K562 (cell line): ENCODE data around the gene GFOD1. TPM values are rescaled to one million over a fixed set of nuclear protein-coding genes. Genes with fewer than 3 reads are reported as not detected.

Experiments
- AFF4 ChIP-seq: sonication (generic); formaldehyde crosslinking; IDR thresholded peaks from 2 replicates; pipeline ENCODE4 v1.8.0; 2023; ENCODE audit warnings: mild to moderate bottlenecking, missing genetic modification reagents
- ARID3B ChIP-seq: fragments of 250-450 bp; sonication (Bioruptor Pico); IDR thresholded peaks from 2 replicates; pipeline ENCODE4 v1.4.0; 2020; ENCODE audit warnings: borderline replicate concordance
- CAMTA2 ChIP-seq: fragments of 250-450 bp; sonication (Bioruptor Pico); conservative IDR thresholded peaks from 2 replicates; pipeline ENCODE4 v1.5.1; 2022
- DPF2 ChIP-seq: fragments of 450-650 bp; IDR thresholded peaks from 2 replicates; pipeline ENCODE4 v1.6.1; 2016
- MXD1 ChIP-seq: fragments of 250-450 bp; sonication (Bioruptor Pico); IDR thresholded peaks from 2 replicates; pipeline ENCODE4 v1.8.0; 2021; ENCODE audit warnings: borderline replicate concordance, mild to moderate bottlenecking, moderate library complexity; ENCODE audit not compliant: poor library complexity, severe bottlenecking
- RBM22 ChIP-seq: fragments of 200-400 bp; formaldehyde crosslinking; IDR thresholded peaks from 2 replicates; pipeline ENCODE4 v1.6.1; 2018; ENCODE audit warnings: low read length, low read depth; ENCODE audit not compliant: poor library complexity, severe bottlenecking
- SAFB2 ChIP-seq: fragments of 200-400 bp; formaldehyde crosslinking; IDR thresholded peaks from 2 replicates; pipeline ENCODE4 v1.6.1; 2018; ENCODE audit warnings: borderline replicate concordance, low read length, low read depth, moderate library complexity; ENCODE audit not compliant: severe bottlenecking
- SNRNP70 ChIP-seq: fragments of 200-400 bp; formaldehyde crosslinking; optimal IDR thresholded peaks from 2 replicates; pipeline ENCODE3; 2017; ENCODE audit warnings: low read depth, low read length
- TRIM24 ChIP-seq, 2 experiments: fragments of 450-650 bp; IDR thresholded peaks; 2 replicates each; pipeline ENCODE4 v1.6.1; 2016
- UBTF ChIP-seq, 2 experiments: IDR thresholded peaks; 2 replicates each; pipeline ENCODE4 v1.6.1; 2012; ENCODE audit warnings: improper control_type of control experiment in 2 of 2, low read depth in 2 of 2, low read length in 2 of 2, borderline replicate concordance in 1 of 2
- VEZF1 ChIP-seq: fragments of 200-800 bp; sonication (Bioruptor generic); IDR thresholded peaks from 2 replicates; pipeline ENCODE4 v1.6.1; 2017; ENCODE audit warnings: missing genetic modification characterization, missing compliant biosample characterization
- ZC3H11A ChIP-seq: IDR thresholded peaks from 2 replicates; pipeline ENCODE4 v1.6.1; 2012; ENCODE audit warnings: low read depth, low read length, improper control_type of control experiment
- ZNF511 ChIP-seq: sonication (generic); formaldehyde crosslinking; IDR thresholded peaks from 2 replicates; pipeline ENCODE4 v1.8.0; 2022; ENCODE audit warnings: mild to moderate bottlenecking, missing genetic modification reagents
- ZNF586 ChIP-seq: fragments of 450-650 bp; formaldehyde crosslinking; conservative IDR thresholded peaks from 2 replicates; pipeline ENCODE4 v1.4.0; 2020; ENCODE audit warnings: mild to moderate bottlenecking, moderate library complexity
- ZSCAN32 ChIP-seq: fragments of 450-650 bp; formaldehyde crosslinking; IDR thresholded peaks from 2 replicates; pipeline ENCODE4 v1.4.0; 2020; ENCODE audit warnings: mild to moderate bottlenecking, moderate library complexity
- polyA plus RNA-seq, 8 experiments: library from polyadenylated mRNA; depleted of rRNA in 4 of 8; stranded (reverse) in 5 of 8; unstranded in 3 of 8; fragments of >200 nt; fragmentation: Nextera tagmentation in 2 of 8; fragmentation: Illumina TruSeq in 1 of 8; extraction: Ambion mirVana in 2 of 8; extraction: Trizol in 1 of 8; gene quantifications; 2 replicates each; pipeline versions ENCODE4 v1.2.1 to v1.2.3, GENCODE V29; 2011 to 2014; ENCODE audit warnings: inconsistent platforms in 1 of 8, missing spikeins in 1 of 8
- total RNA-seq, 7 experiments: library from RNA; depleted of rRNA in 6 of 7; stranded (reverse); fragments of >200 nt in 6 of 7; fragmentation: Illumina TruSeq in 2 of 7; extraction: Trizol in 2 of 7; gene quantifications; 2 replicates each; pipeline versions ENCODE4 v1.2.1 to v1.2.3, GENCODE V29; 2011 to 2021; ENCODE audit warnings: low replicate concordance in 1 of 7

GFOD1 gene
- total and polyA plus RNA-seq, 9 of the 15 experiments (the other 6 are each of a cell fraction or from before 2014, with no cell fraction given), result 3.8 to 12.0 (median 8.2) TPM

GRCh38 chr6:13454286-13455221, 32.8 kb downstream of the GFOD1 start (continued):
- TF ChIP-seq TRIM24 (IDR thresholded peaks at IDR 0.05), result peak in 1 of 2 experiments; percentile 48; a peak in 1 of 4 replicates
- no peak for TF ChIP-seq AFF4 (CRISPR knock-in tag)
- TF ChIP-seq ZSCAN32 (CRISPR knock-in tag), result no peak
- no peak for TF ChIP-seq MXD1 (CRISPR knock-in tag)
- TF ChIP-seq UBTF (IDR thresholded peaks at IDR 0.05; ENCODE audit: borderline replicate concordance in 1 of 2, low read depth in 2 of 2, low read length in 2 of 2), result no peak
- TF ChIP-seq SAFB2, result no peak
- TF ChIP-seq ZNF586, result no peak
- TF ChIP-seq RBM22, result no peak
- TF ChIP-seq ZNF511 (CRISPR knock-in tag), result no peak
- TF ChIP-seq SNRNP70, result no peak
- TF ChIP-seq DPF2, result peak; percentile 25; the same call in 1 of the 2 replicates
- peak; percentile 58; the same call in 1 of the 2 replicates for TF ChIP-seq VEZF1 (CRISPR knock-in tag)
- TF ChIP-seq ARID3B (CRISPR knock-in tag), result no peak
- TF ChIP-seq CAMTA2, result no peak
- TF ChIP-seq ZC3H11A, result no peak
